K562 (cell line): ENCODE data around the gene CTIF. TPM values are rescaled to one million over a fixed set of nuclear protein-coding genes. Genes with fewer than 3 reads are reported as not detected.

ENCODE experiments used
- ATAC-seq: fragments of 200-7000 bp; cut with Tn5 transposase; 3 replicates; pipeline ENCODE4 v1.9.1; 2020; ENCODE audit warnings: moderate library complexity
- BruUV-seq: library from RNA; stranded (reverse); fragments of 400-500 nt; replicated peaks from 2 replicates; lab custom pipeline; 2021; lab: Mats Ljungman, UMichigan
- CTCF ChIA-PET: fragments of 300-600 bp; formaldehyde crosslinking; extraction: SDS; loops from one replicate; lab custom pipeline; 2021; ENCODE audit warnings: low intra/inter-chr PET ratio; lab: Yijun Ruan, JAX
- POLR2A ChIA-PET: fragments of 300-600, 350-650 bp; sonication (Branson Sonifier 250); formaldehyde crosslinking; extraction: SDS; loops from one replicate; lab custom pipeline; 2021; ENCODE audit warnings: antibody characterized with exemption, inconsistent platforms; lab: Yijun Ruan, JAX
- DNase-seq, 4 experiments: peaks; one replicate each; pipeline versions ENCODE4 v3.0.0 to v3.0.0-alpha.2; 2011 to 2018; ENCODE audit warnings: low spot score in 3 of 4, mixed read lengths in 3 of 4; ENCODE audit errors: extremely low read depth in 1 of 4
- FAIRE-seq: peaks from 2 replicates; lab custom pipeline; 2011; peaks lifted over from hg19 to GRCh38; lab: Jason Lieb, UNC
- H2AFZ ChIP-seq: 2 replicates; pipeline ENCODE4 v1.6.0; 2011; ENCODE audit warnings: low read depth, low read length, control low read depth, inconsistent platforms
- H3K27ac ChIP-seq: fragments of 200-600 bp; 3 replicates; pipeline ENCODE4 v1.8.0; 2011; ENCODE audit warnings: low read depth, mild to moderate bottlenecking, control low read depth, inconsistent platforms, low read length, moderate library complexity, mixed read lengths; ENCODE audit errors: extremely low read depth
- H3K27me3 ChIP-seq, 2 experiments: fragments of 300-600 bp in 1 of 2; 2 replicates in 1 of 2; 3 replicates in 1 of 2; pipeline versions ENCODE4 v1.6.0 to v1.8.0; 2011; ENCODE audit warnings: inconsistent platforms in 2 of 2, low read length in 2 of 2, mild to moderate bottlenecking in 1 of 2, mixed read lengths in 1 of 2, moderate library complexity in 1 of 2; ENCODE audit not compliant: control insufficient read depth in 2 of 2, insufficient read depth in 2 of 2
- H3K36me3 ChIP-seq: fragments of 300-600 bp; 3 replicates; pipeline ENCODE4 v1.8.0; 2011; ENCODE audit warnings: mild to moderate bottlenecking, low read length, inconsistent platforms; ENCODE audit not compliant: control insufficient read depth, insufficient read depth
- H3K4me1 ChIP-seq, 2 experiments: fragments of 200-600 bp in 1 of 2; replicated peaks in 1 of 2; 2 replicates in 1 of 2; 3 replicates in 1 of 2; pipeline versions ENCODE4 v1.5.1 to v1.8.0; 2011; ENCODE audit warnings: inconsistent platforms in 2 of 2, low read length in 2 of 2, mild to moderate bottlenecking in 1 of 2, mixed read lengths in 1 of 2, moderate library complexity in 1 of 2; ENCODE audit not compliant: control insufficient read depth in 2 of 2, insufficient read depth in 2 of 2
- H3K4me2 ChIP-seq: 2 replicates; pipeline ENCODE4 v1.6.1; 2011; ENCODE audit warnings: low read length, control low read depth, inconsistent platforms, mixed read lengths; ENCODE audit not compliant: insufficient read depth
- H3K4me3 ChIP-seq: fragments of 200-600 bp; sonication (generic), shearing (Covaris generic); 2 replicates; pipeline ENCODE4 v1.5.1; 2016; ENCODE audit warnings: control low read depth, inconsistent platforms
- H3K79me2 ChIP-seq: fragments of 200-600 bp; 3 replicates; pipeline ENCODE4 v1.8.0; 2011; ENCODE audit warnings: low read length, inconsistent platforms; ENCODE audit not compliant: control insufficient read depth, insufficient read depth
- H3K9ac ChIP-seq, 2 experiments: 2 replicates each; pipeline versions ENCODE4 v1.6.0 to v1.6.1; 2011; ENCODE audit warnings: low read depth in 2 of 2, low read length in 2 of 2, control low read depth in 1 of 2, inconsistent platforms in 1 of 2, mild to moderate bottlenecking in 1 of 2, mixed read lengths in 1 of 2; ENCODE audit not compliant: insufficient read depth in 1 of 2
- H3K9me1 ChIP-seq: one replicate; pipeline ENCODE4 v1.6.0; 2011; ENCODE audit warnings: inconsistent platforms, mild to moderate bottlenecking, low read length, moderate library complexity; ENCODE audit not compliant: control insufficient read depth, insufficient read depth
- H3K9me3 ChIP-seq: replicated peaks from 2 replicates; pipeline ENCODE4 v1.5.1; 2011; ENCODE audit warnings: low read depth, low read length, inconsistent platforms; ENCODE audit not compliant: control insufficient read depth, insufficient read depth
- H4K20me1 ChIP-seq: replicated peaks from 2 replicates; pipeline ENCODE4 v1.6.1; 2011; ENCODE audit warnings: low read length, inconsistent platforms, mixed read lengths; ENCODE audit not compliant: control insufficient read depth, insufficient read depth
- RB1 ChIP-seq: fragments of 450-650 bp; IDR thresholded peaks from 2 replicates; pipeline ENCODE4 v1.6.1; 2017; ENCODE audit warnings: low read depth, mild to moderate bottlenecking
- RBM22 ChIP-seq: fragments of 200-400 bp; formaldehyde crosslinking; IDR thresholded peaks from 2 replicates; pipeline ENCODE4 v1.6.1; 2018; ENCODE audit warnings: low read length, low read depth; ENCODE audit not compliant: poor library complexity, severe bottlenecking
- RFX5 ChIP-seq: IDR thresholded peaks from 2 replicates; pipeline ENCODE4 v1.6.1; 2011; ENCODE audit warnings: low read depth, mild to moderate bottlenecking, improper control_type of control experiment, low read length
- WGBS: fragments of 100-300 bp; shearing (Covaris generic); methylation state at CpG from one replicate; pipeline ENCODE4 v1.1.6; 2016; ENCODE audit warnings: low coverage, mixed read lengths; ENCODE audit not compliant: insufficient coverage; ENCODE audit errors: missing lambda C conversion rate; 5-methylcytosine and 5-hydroxymethylcytosine counted together
- in situ Hi-C: fragments of 300-500 bp; cut with MboI; formaldehyde crosslinking; loops from 4 replicates; pipeline ENCODE4 v1.15.0; 2018; ENCODE audit warnings: inconsistent platforms, mixed read lengths
- intact Hi-C: fragments of 100-400 bp; cut with micrococcal nuclease; formaldehyde crosslinking; loops from 2 replicates; pipeline ENCODE4 v1.14.2; 2022
- polyA plus RNA-seq, 8 experiments: library from polyadenylated mRNA; depleted of rRNA in 4 of 8; stranded (reverse) in 5 of 8; unstranded in 3 of 8; fragments of >200 nt; fragmentation: Nextera tagmentation in 2 of 8; fragmentation: Illumina TruSeq in 1 of 8; extraction: Ambion mirVana in 2 of 8; extraction: Trizol in 1 of 8; gene quantifications; 2 replicates each; pipeline versions ENCODE4 v1.2.1 to v1.2.3, GENCODE V29; 2011 to 2014; ENCODE audit warnings: inconsistent platforms in 1 of 8, missing spikeins in 1 of 8
- total RNA-seq, 7 experiments: library from RNA; depleted of rRNA in 6 of 7; stranded (reverse); fragments of >200 nt in 6 of 7; fragmentation: Illumina TruSeq in 2 of 7; extraction: Trizol in 2 of 7; gene quantifications; 2 replicates each; pipeline versions ENCODE4 v1.2.1 to v1.2.3, GENCODE V29; 2011 to 2021; ENCODE audit warnings: low replicate concordance in 1 of 7
- TF ChIP-seq, protein P1 (sequence below): fragments of 250-450 bp; sonication (Bioruptor Pico); IDR thresholded peaks from 2 replicates; pipeline ENCODE4 v1.4.0; 2020; ENCODE audit warnings: mild to moderate bottlenecking, moderate library complexity

The CTIF gene
- total and polyA plus RNA-seq, 9 of the 15 experiments (the other 6 are each of a cell fraction or from before 2014, with no cell fraction given): 0.17 to 11.5 (median 2.2) TPM

DNA sequence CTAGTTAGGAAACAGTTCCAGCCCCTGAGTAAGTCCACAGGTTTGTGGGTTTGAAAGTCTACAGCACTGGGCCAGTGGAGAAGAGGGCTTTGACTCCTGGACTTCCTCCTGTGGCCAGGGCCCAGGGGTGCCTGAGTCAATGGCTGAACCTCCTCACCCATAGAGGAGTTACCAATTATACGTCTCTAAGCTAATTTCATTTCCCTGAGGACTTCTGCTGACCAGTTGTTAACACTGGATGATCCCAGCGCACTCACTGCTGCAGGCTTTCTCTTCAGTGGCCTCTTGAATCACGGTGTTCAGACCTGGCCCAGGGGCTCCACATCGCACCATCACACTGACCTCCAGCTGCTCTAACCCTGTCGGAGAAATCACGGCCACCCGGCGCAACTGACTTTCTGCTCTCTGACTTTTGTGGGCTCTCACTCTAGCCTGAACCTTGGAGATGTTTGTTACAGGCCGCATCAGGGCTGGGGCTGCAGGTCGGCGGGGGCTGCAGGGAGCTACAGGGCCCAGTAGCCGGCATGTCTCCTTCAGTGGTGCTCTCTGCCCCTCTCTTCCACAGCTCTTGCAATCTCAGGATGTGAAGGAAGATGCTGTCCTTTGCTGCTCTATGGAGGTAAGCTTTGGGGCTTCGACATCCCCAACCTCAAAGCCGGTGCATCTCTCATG is 318.3 kb downstream of the CTIF start:
- no peak for FAIRE-seq
- DNase-seq: no peak
- no peak for ATAC-seq
- intact Hi-C loops: no loop called here
- H4K20me1 ChIP-seq: no peaks in the 10 kb centered on the region
- H3K9ac ChIP-seq: peak overlapping the region in 1 of 2 experiments; percentile 17; a peak in 1 of 4 replicates
- ChIA-PET POLR2A (no interaction called here), CTCF (no interaction called here)
- no peak overlapping the region for H2AFZ ChIP-seq
- 94% methylated on average over 7 of the region's 14 CpGs for WGBS
- H3K27me3 ChIP-seq: no peaks in the 10 kb centered on the region
- H3K27ac ChIP-seq: no peak overlapping the region
- H3K4me1 ChIP-seq: peaks cover 12 to 15% of the 10 kb centered on the region in 2 experiments; a peak in 4 of 5 replicates
- H3K36me3 ChIP-seq: no peaks in the 10 kb centered on the region
- no peak overlapping the region for H3K4me2 ChIP-seq
- no peaks in the 10 kb centered on the region for H3K9me1 ChIP-seq
- no peaks in the 10 kb centered on the region for H3K79me2 ChIP-seq
- H3K9me3 ChIP-seq: no peaks in the 10 kb centered on the region
- TF ChIP-seq RB1: no peak
- TF ChIP-seq RBM22: no peak
- no peak for TF ChIP-seq RFX5
- TF ChIP-seq, protein P1, sequence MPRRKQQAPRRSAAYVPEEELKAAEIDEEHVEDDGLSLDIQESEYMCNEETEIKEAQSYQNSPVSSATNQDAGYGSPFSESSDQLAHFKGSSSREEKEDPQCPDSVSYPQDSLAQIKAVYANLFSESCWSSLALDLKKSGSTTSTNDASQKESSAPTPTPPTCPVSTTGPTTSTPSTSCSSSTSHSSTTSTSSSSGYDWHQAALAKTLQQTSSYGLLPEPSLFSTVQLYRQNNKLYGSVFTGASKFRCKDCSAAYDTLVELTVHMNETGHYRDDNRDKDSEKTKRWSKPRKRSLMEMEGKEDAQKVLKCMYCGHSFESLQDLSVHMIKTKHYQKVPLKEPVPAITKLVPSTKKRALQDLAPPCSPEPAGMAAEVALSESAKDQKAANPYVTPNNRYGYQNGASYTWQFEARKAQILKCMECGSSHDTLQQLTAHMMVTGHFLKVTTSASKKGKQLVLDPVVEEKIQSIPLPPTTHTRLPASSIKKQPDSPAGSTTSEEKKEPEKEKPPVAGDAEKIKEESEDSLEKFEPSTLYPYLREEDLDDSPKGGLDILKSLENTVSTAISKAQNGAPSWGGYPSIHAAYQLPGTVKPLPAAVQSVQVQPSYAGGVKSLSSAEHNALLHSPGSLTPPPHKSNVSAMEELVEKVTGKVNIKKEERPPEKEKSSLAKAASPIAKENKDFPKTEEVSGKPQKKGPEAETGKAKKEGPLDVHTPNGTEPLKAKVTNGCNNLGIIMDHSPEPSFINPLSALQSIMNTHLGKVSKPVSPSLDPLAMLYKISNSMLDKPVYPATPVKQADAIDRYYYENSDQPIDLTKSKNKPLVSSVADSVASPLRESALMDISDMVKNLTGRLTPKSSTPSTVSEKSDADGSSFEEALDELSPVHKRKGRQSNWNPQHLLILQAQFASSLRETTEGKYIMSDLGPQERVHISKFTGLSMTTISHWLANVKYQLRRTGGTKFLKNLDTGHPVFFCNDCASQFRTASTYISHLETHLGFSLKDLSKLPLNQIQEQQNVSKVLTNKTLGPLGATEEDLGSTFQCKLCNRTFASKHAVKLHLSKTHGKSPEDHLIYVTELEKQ (CRISPR knock-in tag): no peak
- TF ChIP-seq, all 486 proteins: peak for 0
- BruUV-seq: no TSS peak
- in situ Hi-C loops: no loop called here
- H3K4me3 ChIP-seq: no peak overlapping the region
